ENCODE data around the gene SAPCD2. TPM values are rescaled to one million over a fixed set of nuclear protein-coding genes. Genes with fewer than 3 reads are reported as not detected.

The SAPCD2 gene
- total RNA-seq, 1 experiment from 2014 or later: 15.7 TPM

- Mint-ChIP-seq H3K4me3 (ENCODE audit: unreplicated experiment) (peak overlapping the region; percentile 16), H3K27me3 (ENCODE audit: insufficient read depth, unreplicated experiment) (no peaks in the 10 kb centered on the region), H3K4me1 (ENCODE audit: insufficient read depth, unreplicated experiment) (no peaks in the 10 kb centered on the region), H3K27ac (ENCODE audit: low read depth, unreplicated experiment) (no peak overlapping the region), H3K36me3 (ENCODE audit: insufficient read depth, unreplicated experiment) (no peaks in the 10 kb centered on the region), H3K9me3 (ENCODE audit: unreplicated experiment) (no peaks in the 10 kb centered on the region)
- intact Hi-C loops (cut with micrococcal nuclease): no loop called here
- DNase-seq (ENCODE audit: unreplicated experiment): no peak
- BruUV-seq (replicated peaks): no TSS peak
- ChIA-PET CTCF (interaction anchor here (1.2 kb wide), 1 partner anchor 121 kb away, joined by 4 read pairs; no protein-coding TSS in a partner anchor), POLR2A (interaction anchor here (1.0 to 1.5 kb wide), 2 partner anchors 26 to 61 kb away, joined by 3 read pairs; no protein-coding TSS in a partner anchor)
- TF ChIP-seq CTCF (IDR thresholded peaks at IDR 0.05; ENCODE audit: unreplicated experiment): no peak
These were observed 45.7 kb upstream of the SAPCD2 start for GRCh38 chr9:137116027-137116507.

- no TSS peak for BruUV-seq (replicated peaks)
- Mint-ChIP-seq H3K36me3 (ENCODE audit: insufficient read depth, unreplicated experiment) (no peaks in the 10 kb centered on the region), H3K27ac (ENCODE audit: low read depth, unreplicated experiment) (no peak overlapping the region), H3K4me1 (ENCODE audit: insufficient read depth, unreplicated experiment) (no peaks in the 10 kb centered on the region), H3K4me3 (ENCODE audit: unreplicated experiment) (peak overlapping the region; percentile 16), H3K27me3 (ENCODE audit: insufficient read depth, unreplicated experiment) (no peaks in the 10 kb centered on the region), H3K9me3 (ENCODE audit: unreplicated experiment) (no peaks in the 10 kb centered on the region)
- TF ChIP-seq CTCF (IDR thresholded peaks at IDR 0.05; ENCODE audit: unreplicated experiment): no peak
- intact Hi-C loops (cut with micrococcal nuclease): no loop called here
- POLR2A ChIA-PET: interaction anchor here (0.8 to 2.4 kb wide), 7 partner anchors 11 to 112 kb away, joined by 3 to 12 read pairs (median 4); partner anchors contain the start of genes MAN1B1, RNF224 and SSNA1
- DNase-seq (ENCODE audit: unreplicated experiment): no peak
- CTCF ChIA-PET: interaction anchor here (0.8 kb wide), 1 partner anchor 11 kb away, joined by 3 read pairs; no protein-coding TSS in a partner anchor
These were observed 45.2 kb upstream of the SAPCD2 start for GRCh38 chr9:137115394-137116026.

- ChIA-PET CTCF (interaction anchor here (0.8 kb wide), 1 partner anchor 12 kb away, joined by 3 read pairs; no protein-coding TSS in a partner anchor), POLR2A (interaction anchor here (0.8 to 2.4 kb wide), 6 partner anchors 11 to 112 kb away, joined by 3 to 12 read pairs (median 4); partner anchors contain the start of genes MAN1B1, RNF224 and SSNA1)
- Mint-ChIP-seq H3K4me1 (ENCODE audit: insufficient read depth, unreplicated experiment) (no peaks in the 10 kb centered on the region), H3K36me3 (ENCODE audit: insufficient read depth, unreplicated experiment) (peaks cover 3% of the 10 kb centered on the region), H3K27ac (ENCODE audit: low read depth, unreplicated experiment) (no peak within 1 kb of the TSS), H3K9me3 (ENCODE audit: unreplicated experiment) (no peaks in the 10 kb centered on the region), H3K27me3 (ENCODE audit: insufficient read depth, unreplicated experiment) (no peaks in the 10 kb centered on the region), H3K4me3 (ENCODE audit: unreplicated experiment) (peak within 1 kb of the TSS; percentile 62)
- peak; percentile 53 for DNase-seq (ENCODE audit: unreplicated experiment)
- BruUV-seq (replicated peaks): no TSS peak
- TF ChIP-seq CTCF (IDR thresholded peaks at IDR 0.05; ENCODE audit: unreplicated experiment): no peak
- intact Hi-C loops (cut with micrococcal nuclease): no loop called here
These were observed 44.4 kb upstream of the SAPCD2 start, which contains the start of gene DPP7 for GRCh38 chr9:137114613-137115393. TSS of gene DPP7 (minus strand) at chr9:137114733. CDS start at chr9:137114713, 20 bp downstream.

DNA sequence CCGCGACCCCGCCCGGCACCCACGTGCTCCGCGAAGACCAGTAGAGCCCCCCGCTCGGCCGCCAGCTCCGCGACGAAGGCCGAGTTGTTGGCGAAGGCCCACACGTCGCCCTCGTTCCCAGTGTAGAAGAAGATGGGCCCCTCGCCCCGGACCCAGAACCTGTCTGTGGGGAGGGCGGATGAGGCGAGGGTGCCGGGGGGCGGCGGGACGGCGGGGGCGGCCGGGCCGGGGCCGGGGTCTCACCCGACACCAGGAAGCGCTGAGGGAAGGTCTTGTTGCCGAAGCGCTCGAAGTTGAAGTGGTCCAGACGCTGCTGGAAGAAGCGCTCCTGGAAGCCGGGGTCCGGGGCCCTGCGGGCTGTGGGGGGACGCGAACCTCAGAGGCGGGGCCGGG lies 43.9 kb upstream of the SAPCD2 start:
- DNase-seq (ENCODE audit: unreplicated experiment): no peak
- no peaks in the 10 kb centered on the region for H3K9me3 Mint-ChIP-seq (ENCODE audit: unreplicated experiment)
- no peak for TF ChIP-seq CTCF (IDR thresholded peaks at IDR 0.05; ENCODE audit: unreplicated experiment)
- no TSS peak for BruUV-seq (replicated peaks)
- H3K4me3 Mint-ChIP-seq (ENCODE audit: unreplicated experiment): peak overlapping the region; percentile 62
- no peaks in the 10 kb centered on the region for H3K4me1 Mint-ChIP-seq (ENCODE audit: insufficient read depth, unreplicated experiment)
- H3K36me3 Mint-ChIP-seq (ENCODE audit: insufficient read depth, unreplicated experiment): peaks cover 8% of the 10 kb centered on the region
- POLR2A ChIA-PET: interaction anchor here (2.4 kb wide), 1 partner anchor 27 kb away, joined by 12 read pairs; the partner anchor contains the start of gene MAN1B1
- CTCF ChIA-PET: no interaction called here
- H3K27me3 Mint-ChIP-seq (ENCODE audit: insufficient read depth, unreplicated experiment): no peaks in the 10 kb centered on the region
- intact Hi-C loops (cut with micrococcal nuclease): no loop called here
- H3K27ac Mint-ChIP-seq (ENCODE audit: low read depth, unreplicated experiment): no peak overlapping the region

All from MCF 10A (cell line).